HepG2 (cell line): Measurements from ENCODE around the gene B3GAT3. TPM values are rescaled to one million over a fixed set of nuclear protein-coding genes. Genes with fewer than 3 reads are reported as not detected.

ENCODE experiments used
- CHD4 ChIP-seq: fragments of 200-600 bp; sonication (generic); IDR thresholded peaks from 2 replicates; pipeline ENCODE4 v1.7.0; 2017; ENCODE audit warnings: mild to moderate bottlenecking, low read length, borderline replicate concordance
- FOXO1 ChIP-seq: sonication (generic); formaldehyde crosslinking; IDR thresholded peaks from 2 replicates; pipeline ENCODE4 v1.4.0; 2020; ENCODE audit warnings: missing genetic modification reagents
- GFI1 ChIP-seq: sonication (generic); formaldehyde crosslinking; IDR thresholded peaks from 2 replicates; pipeline ENCODE4 v1.5.0; 2020; ENCODE audit warnings: missing genetic modification reagents, mild to moderate bottlenecking, borderline replicate concordance
- MAFK ChIP-seq, 2 experiments: IDR thresholded peaks in 1 of 2; conservative IDR thresholded peaks in 1 of 2; 2 replicates each; pipeline ENCODE4 v1.6.1; 2011; ENCODE audit warnings: improper control_type of control experiment in 2 of 2, low read length in 2 of 2
- MLX ChIP-seq: IDR thresholded peaks from 2 replicates; pipeline ENCODE4 v1.6.1; 2016
- PLRG1 ChIP-seq: fragments of 450-650 bp; conservative IDR thresholded peaks from 2 replicates; pipeline ENCODE4 v1.6.1; 2016
- SP4 ChIP-seq: sonication (generic); formaldehyde crosslinking; IDR thresholded peaks from 2 replicates; pipeline ENCODE4 v1.8.1; 2023; ENCODE audit warnings: mild to moderate bottlenecking, missing genetic modification reagents
- SP5 ChIP-seq: IDR thresholded peaks from 2 replicates; pipeline ENCODE4 v1.6.1; 2016; ENCODE audit warnings: low read depth, borderline replicate concordance
- TBP ChIP-seq: sonication (generic); formaldehyde crosslinking; IDR thresholded peaks from 2 replicates; pipeline ENCODE4 v1.5.0; 2020; ENCODE audit warnings: missing genetic modification reagents
- TBX3 ChIP-seq: fragments of 450-650 bp; IDR thresholded peaks from 2 replicates; pipeline ENCODE4 v1.6.1; 2017; ENCODE audit warnings: antibody characterized with exemption, mild to moderate bottlenecking, inconsistent platforms, borderline replicate concordance
- THAP8 ChIP-seq: sonication (generic); formaldehyde crosslinking; IDR thresholded peaks from 2 replicates; pipeline ENCODE4 v1.5.1; 2020; ENCODE audit warnings: missing genetic modification reagents, mild to moderate bottlenecking, borderline replicate concordance
- ZBTB42 ChIP-seq: sonication (generic); formaldehyde crosslinking; IDR thresholded peaks from 2 replicates; pipeline ENCODE4 v1.5.0; 2020; ENCODE audit warnings: mild to moderate bottlenecking, missing genetic modification reagents
- ZBTB8A ChIP-seq: sonication (generic); formaldehyde crosslinking; IDR thresholded peaks from 2 replicates; pipeline ENCODE4 v1.4.0; 2020; ENCODE audit warnings: mild to moderate bottlenecking, low read depth, missing genetic modification reagents, borderline replicate concordance
- ZFAT ChIP-seq: sonication (generic); formaldehyde crosslinking; conservative IDR thresholded peaks from 2 replicates; pipeline ENCODE4 v1.8.1; 2023; ENCODE audit warnings: missing genetic modification reagents, inconsistent platforms
- ZMYM3 ChIP-seq: sonication (generic); formaldehyde crosslinking; IDR thresholded peaks from 2 replicates; pipeline ENCODE4 v1.5.1; 2020; ENCODE audit warnings: mild to moderate bottlenecking, missing genetic modification reagents
- ZNF367 ChIP-seq: sonication (generic); formaldehyde crosslinking; IDR thresholded peaks from 2 replicates; pipeline ENCODE4 v1.4.0; 2020; ENCODE audit warnings: missing genetic modification reagents, borderline replicate concordance
- ZNF549 ChIP-seq: sonication (generic); formaldehyde crosslinking; IDR thresholded peaks from 2 replicates; pipeline ENCODE4 v1.5.0; 2020; ENCODE audit warnings: missing genetic modification reagents
- ZNF709 ChIP-seq: sonication (generic); formaldehyde crosslinking; IDR thresholded peaks from 2 replicates; pipeline ENCODE4 v1.5.0; 2020; ENCODE audit warnings: mild to moderate bottlenecking, missing genetic modification reagents
- ZNF781 ChIP-seq: sonication (generic); formaldehyde crosslinking; IDR thresholded peaks from 2 replicates; pipeline ENCODE4 v1.5.1; 2020; ENCODE audit warnings: borderline replicate concordance, mild to moderate bottlenecking, missing genetic modification reagents; ENCODE audit errors: not compliant biosample characterization
- polyA plus RNA-seq, 8 experiments: library from polyadenylated mRNA; depleted of rRNA in 3 of 8; stranded (reverse) in 7 of 8; unstranded in 1 of 8; fragments of >200 nt; fragmentation: Illumina TruSeq in 4 of 8; extraction: Trizol in 4 of 8; gene quantifications; 2 replicates each; pipeline versions ENCODE4 v1.2.1 to v1.2.3, GENCODE V29; 2011 to 2016; ENCODE audit warnings: low read depth in 4 of 8, missing spikeins in 1 of 8, mixed read lengths in 1 of 8; ENCODE audit not compliant: insufficient read depth in 1 of 8
- total RNA-seq, 5 experiments: library from RNA; depleted of rRNA; stranded (reverse); fragments of >200 nt; fragmentation: Illumina TruSeq; extraction: Trizol; gene quantifications; 2 replicates each; pipeline ENCODE4 v1.2.3, GENCODE V29; 2016; ENCODE audit warnings: low read depth in 1 of 5
- TF ChIP-seq, protein P1 (sequence below), 2 experiments: sonication (generic) in 1 of 2; formaldehyde crosslinking in 1 of 2; IDR thresholded peaks; 2 replicates each; pipeline versions ENCODE4 v1.5.1 to v1.6.1; 2011 to 2020; ENCODE audit warnings: borderline replicate concordance in 1 of 2, low read depth in 1 of 2, low read length in 1 of 2, mild to moderate bottlenecking in 1 of 2, missing genetic modification reagents in 1 of 2, moderate library complexity in 1 of 2
- TF ChIP-seq, protein P2 (sequence below): sonication (generic); formaldehyde crosslinking; IDR thresholded peaks from 2 replicates; pipeline ENCODE4 v1.9.0; 2021; ENCODE audit warnings: missing genetic modification reagents, borderline replicate concordance

The B3GAT3 gene
- total and polyA plus RNA-seq, 2 of the 13 experiments (the other 11 are each of a cell fraction or from before 2014, with no cell fraction given), result 21.3 to 26.1 TPM

DNA sequence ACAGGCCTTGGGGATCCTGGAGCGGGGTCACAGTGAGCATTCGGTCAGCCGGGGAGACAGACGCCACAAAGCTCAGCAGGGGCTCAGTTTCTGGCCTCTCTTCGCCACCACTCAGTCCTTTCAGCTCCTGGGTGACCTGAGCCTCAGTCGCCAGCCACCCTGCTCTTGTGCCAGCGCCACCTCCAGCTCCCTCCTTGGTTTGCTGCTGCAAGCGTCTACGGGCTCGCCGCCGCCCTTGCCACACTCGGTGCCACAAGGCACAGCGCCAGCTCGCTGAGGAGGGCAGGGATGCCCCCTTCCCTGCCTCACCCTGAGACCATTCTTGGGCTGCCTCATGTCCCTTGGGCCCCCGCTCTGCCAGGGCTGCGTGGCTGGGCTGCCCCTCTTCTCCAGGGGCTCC, 46.6 kb downstream of the B3GAT3 start (continued):
- TF ChIP-seq THAP8 (CRISPR knock-in tag), result no peak
- TF ChIP-seq ZNF709 (CRISPR knock-in tag), result no peak
- TF ChIP-seq MAFK (conservative IDR thresholded peaks at IDR 0.05 in 1 of 2, IDR thresholded peaks at IDR 0.05 in 1 of 2; ENCODE audit: low read length in 2 of 2), result no peak
- no peak for TF ChIP-seq TBX3
- no peak for TF ChIP-seq ZNF367 (CRISPR knock-in tag)
- no peak for TF ChIP-seq ZBTB8A (CRISPR knock-in tag)
- TF ChIP-seq, protein P1, sequence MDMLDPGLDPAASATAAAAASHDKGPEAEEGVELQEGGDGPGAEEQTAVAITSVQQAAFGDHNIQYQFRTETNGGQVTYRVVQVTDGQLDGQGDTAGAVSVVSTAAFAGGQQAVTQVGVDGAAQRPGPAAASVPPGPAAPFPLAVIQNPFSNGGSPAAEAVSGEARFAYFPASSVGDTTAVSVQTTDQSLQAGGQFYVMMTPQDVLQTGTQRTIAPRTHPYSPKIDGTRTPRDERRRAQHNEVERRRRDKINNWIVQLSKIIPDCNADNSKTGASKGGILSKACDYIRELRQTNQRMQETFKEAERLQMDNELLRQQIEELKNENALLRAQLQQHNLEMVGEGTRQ (IDR thresholded peaks at IDR 0.05; ENCODE audit: low read depth, low read length), result no peak
- TF ChIP-seq, protein P1 (CRISPR knock-in tag; IDR thresholded peaks at IDR 0.05; ENCODE audit: borderline replicate concordance), result no peak
- TF ChIP-seq ZNF549 (CRISPR knock-in tag), result no peak
- no peak for TF ChIP-seq MLX (CRISPR knock-in tag)
- TF ChIP-seq ZBTB42, result no peak
- no peak for TF ChIP-seq FOXO1
- TF ChIP-seq GFI1 (CRISPR knock-in tag), result no peak
- TF ChIP-seq SP4 (CRISPR knock-in tag), result peak; percentile 7; the same call in 1 of the 2 replicates
- TF ChIP-seq, protein P2, sequence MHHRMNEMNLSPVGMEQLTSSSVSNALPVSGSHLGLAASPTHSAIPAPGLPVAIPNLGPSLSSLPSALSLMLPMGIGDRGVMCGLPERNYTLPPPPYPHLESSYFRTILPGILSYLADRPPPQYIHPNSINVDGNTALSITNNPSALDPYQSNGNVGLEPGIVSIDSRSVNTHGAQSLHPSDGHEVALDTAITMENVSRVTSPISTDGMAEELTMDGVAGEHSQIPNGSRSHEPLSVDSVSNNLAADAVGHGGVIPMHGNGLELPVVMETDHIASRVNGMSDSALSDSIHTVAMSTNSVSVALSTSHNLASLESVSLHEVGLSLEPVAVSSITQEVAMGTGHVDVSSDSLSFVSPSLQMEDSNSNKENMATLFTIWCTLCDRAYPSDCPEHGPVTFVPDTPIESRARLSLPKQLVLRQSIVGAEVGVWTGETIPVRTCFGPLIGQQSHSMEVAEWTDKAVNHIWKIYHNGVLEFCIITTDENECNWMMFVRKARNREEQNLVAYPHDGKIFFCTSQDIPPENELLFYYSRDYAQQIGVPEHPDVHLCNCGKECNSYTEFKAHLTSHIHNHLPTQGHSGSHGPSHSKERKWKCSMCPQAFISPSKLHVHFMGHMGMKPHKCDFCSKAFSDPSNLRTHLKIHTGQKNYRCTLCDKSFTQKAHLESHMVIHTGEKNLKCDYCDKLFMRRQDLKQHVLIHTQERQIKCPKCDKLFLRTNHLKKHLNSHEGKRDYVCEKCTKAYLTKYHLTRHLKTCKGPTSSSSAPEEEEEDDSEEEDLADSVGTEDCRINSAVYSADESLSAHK (CRISPR knock-in tag), result no peak
- no peak for TF ChIP-seq ZMYM3 (CRISPR knock-in tag)
- TF ChIP-seq ZNF781 (CRISPR knock-in tag), result no peak
- no peak for TF ChIP-seq ZFAT (CRISPR knock-in tag)
- no peak for TF ChIP-seq CHD4
- TF ChIP-seq SP5 (CRISPR knock-in tag), result no peak
- TF ChIP-seq PLRG1, result no peak
- no peak for TF ChIP-seq TBP (CRISPR knock-in tag)
